Gastroesophageal sphincter (tissue), 3 donors: ENCODE data around the gene CRB2.

ENCODE experiments used
- EP300 ChIP-seq: sonication (generic); formaldehyde crosslinking; IDR thresholded peaks from one replicate; pipeline ENCODE4 v1.6.1; 2017; ENCODE audit warnings: antibody characterized with exemption, mild to moderate bottlenecking
- TF ChIP-seq, protein P1 (sequence below), 4 experiments: fragments of 200-600 bp in 2 of 4; fragments of 450-650 bp in 2 of 4; sonication (generic) in 1 of 4; IDR thresholded peaks; one replicate each; pipeline ENCODE4 v1.5.1; 2017 to 2019; ENCODE audit warnings: antibody characterized with exemption in 4 of 4, mild to moderate bottlenecking in 2 of 4, moderate library complexity in 2 of 4

DNA sequence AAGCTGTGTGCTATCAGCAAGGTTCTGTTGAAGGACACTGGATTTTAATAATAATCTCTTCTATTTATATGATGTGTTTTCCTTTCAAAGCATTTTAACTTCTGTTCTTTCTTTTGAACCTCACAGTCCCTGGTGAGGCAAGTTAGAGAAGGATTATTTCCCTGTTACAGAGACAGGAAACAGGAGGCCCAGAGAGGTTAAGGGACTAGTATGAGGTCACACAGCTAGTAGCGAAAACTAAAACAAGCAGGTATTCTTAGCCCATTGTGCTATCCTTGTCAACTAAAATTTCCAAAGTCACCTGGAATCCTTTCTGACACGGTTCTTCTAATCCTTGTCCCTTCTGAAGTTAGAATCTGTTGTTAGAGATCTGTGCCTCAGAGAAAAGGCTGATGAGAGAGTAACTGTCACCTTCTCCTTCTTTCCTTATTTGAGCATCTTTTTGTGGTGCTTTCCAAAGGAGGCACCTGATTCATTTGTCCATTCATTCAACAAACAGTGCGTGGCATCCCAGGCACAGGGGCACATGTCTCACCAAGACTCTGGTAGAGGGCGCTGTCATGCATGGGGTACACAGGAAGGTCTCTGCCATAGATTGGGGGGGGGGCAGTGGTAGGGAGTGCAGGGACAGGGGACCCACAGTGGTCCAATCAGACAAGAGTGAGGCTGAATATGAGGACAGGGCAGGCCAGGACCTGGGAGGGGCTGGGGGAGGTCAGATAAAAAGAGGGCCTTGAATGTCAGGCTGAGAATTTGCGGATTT is 61.5 kb downstream of the CRB2 start:
- TF ChIP-seq EP300: no peak
- TF ChIP-seq, protein P1, sequence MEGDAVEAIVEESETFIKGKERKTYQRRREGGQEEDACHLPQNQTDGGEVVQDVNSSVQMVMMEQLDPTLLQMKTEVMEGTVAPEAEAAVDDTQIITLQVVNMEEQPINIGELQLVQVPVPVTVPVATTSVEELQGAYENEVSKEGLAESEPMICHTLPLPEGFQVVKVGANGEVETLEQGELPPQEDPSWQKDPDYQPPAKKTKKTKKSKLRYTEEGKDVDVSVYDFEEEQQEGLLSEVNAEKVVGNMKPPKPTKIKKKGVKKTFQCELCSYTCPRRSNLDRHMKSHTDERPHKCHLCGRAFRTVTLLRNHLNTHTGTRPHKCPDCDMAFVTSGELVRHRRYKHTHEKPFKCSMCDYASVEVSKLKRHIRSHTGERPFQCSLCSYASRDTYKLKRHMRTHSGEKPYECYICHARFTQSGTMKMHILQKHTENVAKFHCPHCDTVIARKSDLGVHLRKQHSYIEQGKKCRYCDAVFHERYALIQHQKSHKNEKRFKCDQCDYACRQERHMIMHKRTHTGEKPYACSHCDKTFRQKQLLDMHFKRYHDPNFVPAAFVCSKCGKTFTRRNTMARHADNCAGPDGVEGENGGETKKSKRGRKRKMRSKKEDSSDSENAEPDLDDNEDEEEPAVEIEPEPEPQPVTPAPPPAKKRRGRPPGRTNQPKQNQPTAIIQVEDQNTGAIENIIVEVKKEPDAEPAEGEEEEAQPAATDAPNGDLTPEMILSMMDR (IDR thresholded peaks at IDR 0.05): no peak
